NCI-H1417 (cell line): ENCODE data around the gene XAGE1A.
"Not testable (repeated sequence)": the region's sequence is repeated elsewhere in the genome, so short reads cannot be mapped to it uniquely, and the experiment has no call there.

Experiments used
- DNase-seq, 3 experiments: peaks; one replicate each; lab custom pipeline; 2025; lab: John Stamatoyannopoulos, UW

XAGE1A gene, protein sequence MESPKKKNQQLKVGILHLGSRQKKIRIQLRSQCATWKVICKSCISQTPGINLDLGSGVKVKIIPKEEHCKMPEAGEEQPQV

GRCh38 chrX:52495545-52496418, at the start of gene XAGE1A:
Gene XAGE1A, plus strand, starts transcription at chrX:52495808. Its CDS starts 1,554 bp downstream, at chrX:52497362.
- not testable (repeated sequence) for DNase-seq

DNA sequence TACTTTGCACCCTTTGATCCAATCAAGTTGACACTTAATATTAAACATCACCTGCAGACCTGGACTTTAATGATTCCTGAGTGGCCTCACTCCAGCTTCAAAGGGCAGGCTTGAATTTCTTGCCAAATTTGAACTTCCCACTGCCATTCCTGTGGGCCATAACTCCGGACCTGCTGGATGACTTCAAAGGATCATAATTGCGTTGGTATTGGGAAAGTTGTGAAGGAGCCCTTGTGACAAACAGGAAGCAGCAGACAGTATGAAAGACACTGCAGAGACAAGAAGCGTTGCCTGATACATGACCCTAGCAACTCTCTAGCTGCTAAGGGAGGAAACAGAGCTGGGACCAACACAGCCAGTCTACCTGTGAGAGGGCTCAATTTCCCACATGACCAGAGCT, 43.6 kb upstream of the XAGE1A start:
- not testable (repeated sequence) for DNase-seq

- not testable (repeated sequence) for DNase-seq
These were observed 24.3 kb upstream of the XAGE1A start for GRCh38 chrX:52471301-52471700.

- not testable (repeated sequence) for DNase-seq
These were observed 788 bp downstream of the XAGE1A start for GRCh38 chrX:52496419-52496772.

DNA sequence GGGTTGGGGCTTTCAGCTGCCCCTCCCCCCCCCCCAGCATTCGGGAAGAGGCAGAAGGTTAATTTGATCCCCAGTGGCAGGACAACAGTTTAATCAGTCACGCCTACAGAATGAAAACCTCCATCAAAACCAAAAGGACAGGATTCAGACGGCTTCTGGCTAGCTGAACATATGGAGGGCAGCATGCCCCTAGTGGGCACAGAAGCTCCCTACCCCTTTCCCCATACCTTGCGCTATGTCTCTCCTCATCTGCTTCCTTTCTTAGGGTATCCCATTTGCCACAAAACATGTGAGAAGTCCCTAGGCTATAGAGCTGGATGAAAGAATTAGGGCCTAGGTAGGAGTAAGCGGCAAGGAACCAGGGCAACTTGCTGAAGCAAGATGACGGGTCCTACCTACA, 5.8 kb downstream of the XAGE1A start:
- not testable (repeated sequence) for DNase-seq

DNA sequence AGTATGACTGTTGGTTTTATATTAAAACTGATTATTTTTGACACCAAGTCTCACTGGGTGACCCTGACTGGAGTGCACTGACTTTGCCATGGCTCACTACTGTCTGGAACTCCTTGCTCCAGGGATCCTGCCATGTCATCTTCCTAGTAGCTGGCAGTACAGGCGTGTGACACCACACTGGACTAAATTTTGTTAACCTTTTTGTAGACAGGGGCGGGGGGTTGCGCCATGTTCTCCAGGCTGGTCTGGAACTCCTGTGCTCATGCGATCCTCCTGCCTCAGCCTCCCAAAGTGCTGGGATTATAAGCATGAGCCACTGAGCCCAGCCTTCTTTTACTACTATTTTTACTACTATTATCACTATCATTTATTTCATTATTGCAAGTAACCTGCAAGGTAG, 8.9 kb downstream of the XAGE1A start:
- no peak for DNase-seq

DNA sequence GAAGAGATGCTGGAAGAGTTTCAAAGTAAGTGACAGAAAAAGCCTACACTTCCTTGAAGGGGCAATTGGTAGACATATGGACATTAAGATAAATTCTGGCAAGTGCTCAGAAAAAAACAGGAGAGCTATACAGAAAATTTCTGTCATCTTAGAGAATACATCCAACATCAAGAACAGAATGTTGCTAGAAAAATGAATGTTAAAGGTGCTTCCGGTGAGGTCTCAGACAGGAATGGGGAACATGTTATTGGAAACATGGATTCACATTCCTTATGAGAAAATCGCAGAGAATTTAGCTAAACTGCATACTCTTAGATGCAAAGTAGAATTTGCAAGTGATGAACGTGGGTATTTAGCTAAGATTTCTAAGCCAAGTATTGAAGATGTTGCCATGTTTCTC, 11.7 kb downstream of the XAGE1A start:
- no peak for DNase-seq

- DNase-seq = no peak
These were observed 14.3 kb downstream of the XAGE1A start for GRCh38 chrX:52509916-52510315.

DNA sequence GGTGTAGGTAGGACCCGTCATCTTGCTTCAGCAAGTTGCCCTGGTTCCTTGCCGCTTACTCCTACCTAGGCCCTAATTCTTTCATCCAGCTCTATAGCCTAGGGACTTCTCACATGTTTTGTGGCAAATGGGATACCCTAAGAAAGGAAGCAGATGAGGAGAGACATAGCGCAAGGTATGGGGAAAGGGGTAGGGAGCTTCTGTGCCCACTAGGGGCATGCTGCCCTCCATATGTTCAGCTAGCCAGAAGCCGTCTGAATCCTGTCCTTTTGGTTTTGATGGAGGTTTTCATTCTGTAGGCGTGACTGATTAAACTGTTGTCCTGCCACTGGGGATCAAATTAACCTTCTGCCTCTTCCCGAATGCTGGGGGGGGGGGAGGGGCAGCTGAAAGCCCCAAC, 15.5 kb downstream of the XAGE1A start:
- not testable (repeated sequence) for DNase-seq

GRCh38 chrX:52516110-52516986, 20.7 kb downstream of the XAGE1A start:
- not testable (repeated sequence) for DNase-seq

DNA sequence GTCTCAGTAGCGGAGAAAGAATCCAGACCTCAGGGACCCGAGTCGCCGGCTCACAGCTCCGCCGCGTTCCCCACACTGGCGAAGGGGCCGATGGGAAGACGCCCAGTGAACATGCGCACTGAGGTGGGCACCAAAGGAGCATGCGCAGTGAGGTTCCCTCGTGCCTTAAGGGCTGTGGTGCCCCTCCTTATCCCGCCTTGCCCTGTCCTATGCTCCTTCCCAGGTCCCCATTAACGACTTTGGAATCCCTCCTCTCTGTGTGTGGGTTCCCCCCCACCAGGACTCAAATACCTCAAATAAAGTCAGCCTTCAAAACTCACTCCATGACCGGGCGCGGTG, 21.3 kb downstream of the XAGE1A start, which contains the start of gene XAGE1B:
XAGE1B (minus strand) TSS at position 77 of the 339 bp plus-strand sequence. CDS start 1,536 bp downstream, outside the sequence.
- not testable (repeated sequence) for DNase-seq

DNA sequence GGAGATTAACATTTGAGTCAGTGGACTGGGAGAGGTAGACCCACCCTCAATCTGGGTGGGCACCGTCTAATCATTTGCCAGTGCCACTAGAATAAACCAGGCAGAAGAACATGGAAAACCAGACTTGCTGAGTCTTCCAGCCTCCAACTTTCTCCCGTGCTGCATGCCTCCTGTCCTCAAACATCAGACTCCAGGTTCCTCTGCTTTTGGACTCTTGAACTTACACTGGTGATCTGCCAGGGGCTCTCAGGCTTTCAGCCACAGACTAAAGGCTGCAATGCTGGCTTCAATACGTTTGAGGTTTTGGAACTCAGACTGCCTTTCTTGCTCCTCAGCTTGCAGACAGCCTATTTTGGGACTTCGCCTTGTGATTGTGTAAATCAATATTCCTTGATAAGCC, 45.4 kb downstream of the XAGE1A start:
- DNase-seq = not testable (repeated sequence)

- no peak for DNase-seq
These were observed 46.7 kb downstream of the XAGE1A start for GRCh38 chrX:52542311-52542710.

GRCh38 chrX:52544147-52544840, 48.7 kb downstream of the XAGE1A start:
- no peak for DNase-seq

- not testable (repeated sequence) for DNase-seq
These were observed 53.2 kb downstream of the XAGE1A start for GRCh38 chrX:52548769-52549168.
